Right cardiac atrium (tissue), 5 donors: ENCODE data around the gene OR56A5. TPM values are rescaled to one million over a fixed set of nuclear protein-coding genes. Genes with fewer than 3 reads are reported as not detected.

ENCODE experiments used
- polyA plus RNA-seq: library from polyadenylated mRNA; stranded (reverse); fragments of 200-250 nt; gene quantifications from one replicate; pipeline ENCODE4 v1.2.3, GENCODE V29; 2013
- total RNA-seq, 4 donors: library from RNA; stranded (reverse); fragmentation: NEBNext Ultra II Directional; extraction: Animal tissue kit (Norgen Biotek cat#: 25700); gene quantifications; one replicate each; pipeline ENCODE4 v1.2.1, GENCODE V29; 2021
- donor health status: healthy with polysubstance abuse.
- donor health status: DM: no; HTN: yes; CAD: no.
- donor health status: DM: no; HTN: no; CAD: no.
- donor health status: DM: no; HTN: yes; CAD: no; lungs with severe emphysema.
- donor health status: DM: yes; HTN: yes; CAD: no.

OR56A5 gene
- total and polyA plus RNA-seq, 5 donors, result not detected

Other genes with a start within 250 kb of the OR56A5 start
- gene OR56B1, start 232.0 kb downstream of the OR56A5 start, total RNA-seq, result not detected
- not detected for gene OR56B1, start 232.0 kb downstream of the OR56A5 start, polyA plus RNA-seq
- not detected for gene OR52N4, start 214.3 kb downstream of the OR56A5 start, total RNA-seq
- gene OR52N4, start 214.3 kb downstream of the OR56A5 start, polyA plus RNA-seq, result not detected
- gene OR52N5, start 185.1 kb downstream of the OR56A5 start, total RNA-seq, result not detected
- gene OR52N5, start 185.1 kb downstream of the OR56A5 start, polyA plus RNA-seq, result not detected
- not detected for gene OR52N1, start 177.2 kb downstream of the OR56A5 start, total RNA-seq
- gene OR52N1, start 177.2 kb downstream of the OR56A5 start, polyA plus RNA-seq, result not detected
- not detected for gene OR52N2, start 159.6 kb downstream of the OR56A5 start, total RNA-seq
- not detected for gene OR52N2, start 159.6 kb downstream of the OR56A5 start, polyA plus RNA-seq
- not detected for gene OR52E6, start 126.6 kb downstream of the OR56A5 start, total RNA-seq
- gene OR52E6, start 126.6 kb downstream of the OR56A5 start, polyA plus RNA-seq, result not detected
- not detected for gene OR52E8, start 110.8 kb downstream of the OR56A5 start, total RNA-seq
- not detected for gene OR52E8, start 110.8 kb downstream of the OR56A5 start, polyA plus RNA-seq
- gene OR52E4, start 87.9 kb downstream of the OR56A5 start, total RNA-seq, result not detected
- gene OR52E4, start 87.9 kb downstream of the OR56A5 start, polyA plus RNA-seq, result not detected
- gene OR52E5, start 75.3 kb downstream of the OR56A5 start, total RNA-seq, result not detected
- not detected for gene OR52E5, start 75.3 kb downstream of the OR56A5 start, polyA plus RNA-seq
- gene OR56A3, start 26.2 kb downstream of the OR56A5 start, total RNA-seq, result not detected
- gene OR56A3, start 26.2 kb downstream of the OR56A5 start, polyA plus RNA-seq, result not detected
- not detected for gene OR52L1, start 18.5 kb upstream of the OR56A5 start, total RNA-seq
- gene OR52L1, start 18.5 kb upstream of the OR56A5 start, polyA plus RNA-seq, result not detected
- gene OR56A4, start 38.5 kb upstream of the OR56A5 start, total RNA-seq, result not detected
- not detected for gene OR56A4, start 38.5 kb upstream of the OR56A5 start, polyA plus RNA-seq
- gene OR56A1, start 62.3 kb upstream of the OR56A5 start, total RNA-seq, result not detected
- not detected for gene OR56A1, start 62.3 kb upstream of the OR56A5 start, polyA plus RNA-seq
- not detected for gene OR56B4, start 139.2 kb upstream of the OR56A5 start, total RNA-seq
- not detected for gene OR56B4, start 139.2 kb upstream of the OR56A5 start, polyA plus RNA-seq
- not detected for gene OR52B2, start 201.8 kb upstream of the OR56A5 start, total RNA-seq
- gene OR52B2, start 201.8 kb upstream of the OR56A5 start, polyA plus RNA-seq, result not detected
- gene OR52W1, start 230.7 kb upstream of the OR56A5 start, total RNA-seq, result not detected
- gene OR52W1, start 230.7 kb upstream of the OR56A5 start, polyA plus RNA-seq, result not detected
- gene C11orf42, start 237.1 kb upstream of the OR56A5 start, total RNA-seq, result not detected
- gene C11orf42, start 237.1 kb upstream of the OR56A5 start, polyA plus RNA-seq, result not detected